Measurements from ENCODE around the gene NAT14.

The NAT14 gene

GRCh38 chr19:55453511-55454260 lies 31.3 kb upstream of the NAT14 start:
- DNase-seq, result no peak

- DNase-seq, result peak; percentile 78
Measured at GRCh38 chr19:55454787-55455243, 30.2 kb upstream of the NAT14 start.

- no peak for DNase-seq
Measured at GRCh38 chr19:55455576-55456235, 29.3 kb upstream of the NAT14 start.

GRCh38 chr19:55456347-55456746 lies 28.6 kb upstream of the NAT14 start:
- no peak for DNase-seq

GRCh38 chr19:55457683-55458457 lies 27.1 kb upstream of the NAT14 start:
- no peak for DNase-seq

GRCh38 chr19:55459551-55459949 lies 25.4 kb upstream of the NAT14 start:
- no peak for DNase-seq

GRCh38 chr19:55459950-55460657 lies 24.9 kb upstream of the NAT14 start:
- DNase-seq, result peak; percentile 43

- peak; percentile 94 for DNase-seq
Measured at GRCh38 chr19:55460670-55461258, 24.2 kb upstream of the NAT14 start.

- peak; percentile 100 for DNase-seq
Measured at GRCh38 chr19:55461259-55461973, 23.6 kb upstream of the NAT14 start, which contains the start of gene ISOC2. Gene ISOC2, minus strand, starts transcription at chr19:55461642. Its CDS starts 5,156 bp downstream, at chr19:55456486.

- DNase-seq, result peak; percentile 88
Measured at GRCh38 chr19:55461974-55462626, 22.9 kb upstream of the NAT14 start.

- no peak for DNase-seq
Measured at GRCh38 chr19:55462722-55463121, 22.3 kb upstream of the NAT14 start.

- no peak for DNase-seq
Measured at GRCh38 chr19:55463583-55464031, 21.4 kb upstream of the NAT14 start.

- DNase-seq, result no peak
Measured at GRCh38 chr19:55464039-55464661, 20.8 kb upstream of the NAT14 start.

GRCh38 chr19:55464662-55465054 lies 20.3 kb upstream of the NAT14 start, which contains the start of gene C19orf85:
Gene C19orf85, minus strand, starts transcription at chr19:55464751. Its CDS starts 197 bp downstream, at chr19:55464554.
- no peak for DNase-seq

- peak; percentile 69 for DNase-seq
Measured at GRCh38 chr19:55465460-55466240, 19.3 kb upstream of the NAT14 start.

GRCh38 chr19:55466241-55466614 lies 18.8 kb upstream of the NAT14 start:
- no peak for DNase-seq

GRCh38 chr19:55467236-55468053 lies 17.5 kb upstream of the NAT14 start:
- DNase-seq, result peak; percentile 84

- DNase-seq, result no peak
Measured at GRCh38 chr19:55468054-55468393, 17.0 kb upstream of the NAT14 start.

- DNase-seq, result no peak
Measured at GRCh38 chr19:55471266-55471665, 13.7 kb upstream of the NAT14 start.
